GM20000 (cell line): ENCODE measurements around the gene APBB3.
"Not testable (repeated sequence)": the region's sequence is repeated elsewhere in the genome, so short reads cannot be mapped to it uniquely, and the experiment has no call there.

Experiments
- DNase-seq: peaks from one replicate; pipeline ENCODE4 v3.0.0; 2012; ENCODE audit warnings: low spot score
- TF ChIP-seq, protein P1 (sequence below): IDR thresholded peaks from 2 replicates; pipeline ENCODE4 v1.5.1; 2012; ENCODE audit warnings: mild to moderate bottlenecking, control low read depth; ENCODE audit errors: extremely low read depth, missing control alignments

APBB3 gene

DNA sequence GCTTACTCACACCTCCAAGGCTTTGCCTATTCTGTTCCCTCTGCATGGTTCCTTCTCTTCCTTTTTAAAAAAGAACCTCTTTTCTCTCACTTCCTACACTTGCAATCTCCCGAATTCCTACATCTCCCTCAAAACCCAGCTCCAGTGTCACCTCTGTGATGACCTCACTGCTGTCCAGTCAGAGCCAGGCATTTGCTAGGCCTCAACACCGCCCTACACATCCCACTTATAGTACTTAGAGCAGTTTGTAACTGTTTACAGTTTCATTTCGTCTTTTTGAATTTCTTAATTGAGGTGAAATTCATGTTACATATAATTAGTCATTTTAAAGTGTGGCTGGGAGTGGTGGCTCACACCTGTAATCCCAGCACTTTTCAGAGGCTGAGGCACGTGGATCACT lies 37.7 kb upstream of the APBB3 start:
- TF ChIP-seq, protein P1, sequence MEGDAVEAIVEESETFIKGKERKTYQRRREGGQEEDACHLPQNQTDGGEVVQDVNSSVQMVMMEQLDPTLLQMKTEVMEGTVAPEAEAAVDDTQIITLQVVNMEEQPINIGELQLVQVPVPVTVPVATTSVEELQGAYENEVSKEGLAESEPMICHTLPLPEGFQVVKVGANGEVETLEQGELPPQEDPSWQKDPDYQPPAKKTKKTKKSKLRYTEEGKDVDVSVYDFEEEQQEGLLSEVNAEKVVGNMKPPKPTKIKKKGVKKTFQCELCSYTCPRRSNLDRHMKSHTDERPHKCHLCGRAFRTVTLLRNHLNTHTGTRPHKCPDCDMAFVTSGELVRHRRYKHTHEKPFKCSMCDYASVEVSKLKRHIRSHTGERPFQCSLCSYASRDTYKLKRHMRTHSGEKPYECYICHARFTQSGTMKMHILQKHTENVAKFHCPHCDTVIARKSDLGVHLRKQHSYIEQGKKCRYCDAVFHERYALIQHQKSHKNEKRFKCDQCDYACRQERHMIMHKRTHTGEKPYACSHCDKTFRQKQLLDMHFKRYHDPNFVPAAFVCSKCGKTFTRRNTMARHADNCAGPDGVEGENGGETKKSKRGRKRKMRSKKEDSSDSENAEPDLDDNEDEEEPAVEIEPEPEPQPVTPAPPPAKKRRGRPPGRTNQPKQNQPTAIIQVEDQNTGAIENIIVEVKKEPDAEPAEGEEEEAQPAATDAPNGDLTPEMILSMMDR = no peak
- DNase-seq = no peak

GRCh38 chr5:140600096-140600495 lies 35.7 kb upstream of the APBB3 start:
- no peak for DNase-seq
- TF ChIP-seq, protein P1 = no peak

DNA sequence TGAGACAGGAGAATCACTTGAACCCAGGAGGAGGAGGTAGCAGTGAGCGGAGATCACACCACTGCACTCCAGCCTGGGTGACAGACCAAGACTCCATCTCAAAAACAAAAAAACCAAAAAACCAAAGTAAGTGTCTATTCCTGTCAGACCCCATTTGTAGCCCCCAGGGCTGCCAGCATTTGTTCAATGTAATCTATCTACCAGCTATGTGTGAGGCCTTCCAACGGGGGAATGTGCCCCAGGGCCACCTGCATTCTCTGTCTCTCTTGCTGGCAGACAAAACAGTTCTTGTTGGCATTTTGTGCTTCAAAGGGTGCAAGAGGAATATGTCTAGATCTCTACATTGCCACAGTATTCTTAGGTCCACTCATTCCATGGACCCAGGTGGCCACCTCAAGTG lies 34.4 kb upstream of the APBB3 start:
- DNase-seq = no peak
- TF ChIP-seq, protein P1 = no peak

DNA sequence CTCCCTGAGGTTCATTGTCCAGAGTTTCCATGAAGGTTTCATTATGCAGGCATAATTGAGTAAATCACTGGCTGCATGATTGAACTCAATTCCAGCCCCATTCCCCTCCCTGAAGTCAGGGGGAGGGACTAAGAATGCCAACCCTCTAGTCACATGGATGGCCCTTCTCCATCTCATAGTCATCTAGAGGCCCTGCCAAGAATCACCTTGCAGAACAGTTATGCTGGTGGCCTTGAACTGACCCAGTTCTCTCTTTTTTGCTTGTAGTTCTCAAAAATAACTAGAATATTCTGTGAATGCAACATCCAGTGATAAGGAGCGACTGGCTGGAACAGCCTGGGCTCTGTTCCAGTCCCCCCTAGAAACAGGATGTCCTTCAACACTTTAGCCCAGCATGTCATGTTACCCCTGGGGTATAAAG lies 31.9 kb upstream of the APBB3 start:
- TF ChIP-seq, protein P1 = no peak
- DNase-seq = no peak

GRCh38 chr5:140595538-140596300 lies 31.3 kb upstream of the APBB3 start:
- TF ChIP-seq, protein P1 = no peak
- DNase-seq = no peak

- TF ChIP-seq, protein P1 = no peak
- no peak for DNase-seq
Measured at GRCh38 chr5:140594169-140594568, 29.8 kb upstream of the APBB3 start.

GRCh38 chr5:140593070-140593469 lies 28.7 kb upstream of the APBB3 start:
- DNase-seq = not testable (repeated sequence)
